IPS-18c (cell line): ENCODE results near the gene ZMIZ1.

Source experiments
- H3K4me3 ChIP-seq: 2 replicates; pipeline ENCODE4 v1.7.0; 2013; ENCODE audit warnings: low read depth, mild to moderate bottlenecking, low read length, moderate library complexity; ENCODE audit not compliant: insufficient read depth
- H3K9me3 ChIP-seq: one replicate; pipeline ENCODE4 v1.6.1; 2013; ENCODE audit warnings: mild to moderate bottlenecking, low read length, moderate library complexity; ENCODE audit not compliant: control insufficient read depth, insufficient read depth

ZMIZ1 gene

DNA sequence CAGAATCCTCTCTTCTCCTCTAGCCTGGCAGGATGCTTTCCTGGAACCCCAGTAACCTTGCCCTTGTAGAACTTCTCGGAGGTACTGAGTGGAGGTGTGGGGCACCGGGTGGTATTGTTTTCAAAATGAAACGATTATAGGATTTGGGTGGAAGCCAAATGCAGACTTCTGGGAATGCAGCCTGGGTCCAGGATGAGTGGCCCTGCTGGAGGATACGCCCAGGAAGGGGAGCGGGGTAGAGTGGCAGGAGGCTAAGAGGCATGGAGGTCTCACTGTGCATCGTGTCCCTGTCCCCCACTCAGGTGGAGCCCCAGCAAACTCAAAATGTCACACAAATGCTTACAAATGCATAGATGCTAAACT lies 169.4 kb downstream of the ZMIZ1 start:
- H3K4me3 ChIP-seq: no peak overlapping the region
- no peaks in the 10 kb centered on the region for H3K9me3 ChIP-seq

GRCh38 chr10:79238606-79239005 lies 169.8 kb downstream of the ZMIZ1 start:
- Histone ChIP-seq H3K4me3 (no peak overlapping the region), H3K9me3 (no peaks in the 10 kb centered on the region)

GRCh38 chr10:79239275-79239779 lies 170.6 kb downstream of the ZMIZ1 start:
- no peak overlapping the region for H3K4me3 ChIP-seq
- H3K9me3 ChIP-seq: no peaks in the 10 kb centered on the region

GRCh38 chr10:79239924-79240581 lies 171.3 kb downstream of the ZMIZ1 start:
- Histone ChIP-seq H3K9me3 (no peaks in the 10 kb centered on the region), H3K4me3 (no peak overlapping the region)

- peak overlapping the region; percentile 61; the same call in 1 of the 2 replicates for H3K4me3 ChIP-seq
- no peaks in the 10 kb centered on the region for H3K9me3 ChIP-seq
Measured at GRCh38 chr10:79241629-79241989, 172.8 kb downstream of the ZMIZ1 start.

- peak overlapping the region; percentile 61 for H3K4me3 ChIP-seq
Measured at GRCh38 chr10:79241990-79242619, 173.3 kb downstream of the ZMIZ1 start.

GRCh38 chr10:79242620-79243152 lies 173.9 kb downstream of the ZMIZ1 start:
- no peaks in the 10 kb centered on the region for H3K9me3 ChIP-seq
- H3K4me3 ChIP-seq: peak overlapping the region; percentile 61

More at GRCh38 chr10:79241990-79242619, 173.3 kb downstream of the ZMIZ1 start:
- H3K9me3 ChIP-seq: no peaks in the 10 kb centered on the region

DNA sequence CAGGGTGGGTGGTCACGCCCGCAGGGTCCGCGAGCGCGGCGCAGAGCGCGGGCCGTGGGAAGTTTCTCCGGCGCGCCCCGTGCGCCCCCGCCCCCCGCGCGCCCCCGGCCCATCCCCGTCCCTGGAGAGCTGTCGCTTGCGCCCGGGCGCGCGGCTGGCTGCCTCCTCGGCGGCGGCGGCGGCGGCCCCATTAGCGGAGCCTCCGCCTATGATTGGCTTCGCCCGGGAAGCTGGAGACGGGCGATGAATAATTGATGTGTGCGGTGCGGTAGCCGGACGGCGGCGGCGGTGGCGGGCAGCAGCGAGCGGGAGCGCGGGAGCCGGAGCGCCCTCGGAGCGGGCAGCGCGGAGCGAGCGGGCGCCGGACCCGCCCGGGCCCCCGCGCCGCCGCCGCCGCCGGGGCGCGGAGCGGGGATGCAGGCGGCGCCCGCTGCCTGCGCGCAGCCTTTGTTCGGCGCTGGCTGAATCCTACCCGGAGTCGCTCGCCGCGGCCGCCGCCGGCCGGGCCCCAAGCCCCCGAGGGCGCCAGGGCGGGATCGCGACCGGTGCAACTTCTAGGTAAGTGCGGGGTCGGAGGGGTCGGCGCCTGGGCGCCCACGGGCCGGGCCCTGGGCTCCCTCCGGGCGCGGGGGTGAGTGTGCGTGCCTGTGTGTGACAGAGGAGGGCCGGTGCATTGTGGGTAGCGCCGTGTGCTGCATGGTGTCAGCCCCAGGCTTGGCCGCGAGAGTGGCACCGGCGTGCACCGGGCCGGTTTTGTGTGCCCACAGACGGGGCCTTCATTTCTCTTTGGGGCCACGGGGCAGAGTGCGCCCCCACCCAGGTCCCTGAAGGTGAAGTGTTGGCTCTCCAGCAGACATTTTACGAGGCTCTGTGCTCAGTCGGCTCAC lies 174.7 kb downstream of the ZMIZ1 start:
- H3K4me3 ChIP-seq: peak overlapping the region; percentile 61
- H3K9me3 ChIP-seq: no peaks in the 10 kb centered on the region

GRCh38 chr10:79244068-79244442 lies 175.3 kb downstream of the ZMIZ1 start:
- H3K4me3 ChIP-seq: peak overlapping the region; percentile 47
- no peaks in the 10 kb centered on the region for H3K9me3 ChIP-seq

- no peak overlapping the region for H3K4me3 ChIP-seq
- H3K9me3 ChIP-seq: no peaks in the 10 kb centered on the region
Measured at GRCh38 chr10:79244841-79245504, 176.2 kb downstream of the ZMIZ1 start.

GRCh38 chr10:79245539-79246208 lies 176.9 kb downstream of the ZMIZ1 start:
- Histone ChIP-seq H3K4me3 (no peak overlapping the region), H3K9me3 (no peaks in the 10 kb centered on the region)

DNA sequence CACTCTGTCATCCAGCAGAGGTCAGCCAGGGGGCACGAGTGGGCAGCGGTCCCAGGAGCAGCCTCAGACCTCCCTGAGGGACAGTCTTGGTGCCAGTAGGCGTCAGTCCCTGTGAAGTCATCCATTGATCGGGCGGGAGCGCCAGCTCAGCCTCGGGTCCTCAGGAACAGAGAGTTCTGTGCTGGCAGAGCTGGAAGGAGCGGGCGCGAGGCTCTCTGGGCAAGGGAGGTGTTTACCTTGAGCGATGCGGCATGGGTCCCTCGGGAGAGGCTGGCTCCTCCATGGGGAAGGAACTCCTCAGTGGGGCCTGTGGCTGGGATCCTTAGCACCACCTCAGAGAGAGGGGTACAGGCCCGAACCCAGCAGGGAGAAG lies 177.4 kb downstream of the ZMIZ1 start:
- Histone ChIP-seq H3K9me3 (no peaks in the 10 kb centered on the region), H3K4me3 (no peak overlapping the region)

- no peaks in the 10 kb centered on the region for H3K9me3 ChIP-seq
- no peak overlapping the region for H3K4me3 ChIP-seq
Measured at GRCh38 chr10:79246606-79247275, 178.0 kb downstream of the ZMIZ1 start.

DNA sequence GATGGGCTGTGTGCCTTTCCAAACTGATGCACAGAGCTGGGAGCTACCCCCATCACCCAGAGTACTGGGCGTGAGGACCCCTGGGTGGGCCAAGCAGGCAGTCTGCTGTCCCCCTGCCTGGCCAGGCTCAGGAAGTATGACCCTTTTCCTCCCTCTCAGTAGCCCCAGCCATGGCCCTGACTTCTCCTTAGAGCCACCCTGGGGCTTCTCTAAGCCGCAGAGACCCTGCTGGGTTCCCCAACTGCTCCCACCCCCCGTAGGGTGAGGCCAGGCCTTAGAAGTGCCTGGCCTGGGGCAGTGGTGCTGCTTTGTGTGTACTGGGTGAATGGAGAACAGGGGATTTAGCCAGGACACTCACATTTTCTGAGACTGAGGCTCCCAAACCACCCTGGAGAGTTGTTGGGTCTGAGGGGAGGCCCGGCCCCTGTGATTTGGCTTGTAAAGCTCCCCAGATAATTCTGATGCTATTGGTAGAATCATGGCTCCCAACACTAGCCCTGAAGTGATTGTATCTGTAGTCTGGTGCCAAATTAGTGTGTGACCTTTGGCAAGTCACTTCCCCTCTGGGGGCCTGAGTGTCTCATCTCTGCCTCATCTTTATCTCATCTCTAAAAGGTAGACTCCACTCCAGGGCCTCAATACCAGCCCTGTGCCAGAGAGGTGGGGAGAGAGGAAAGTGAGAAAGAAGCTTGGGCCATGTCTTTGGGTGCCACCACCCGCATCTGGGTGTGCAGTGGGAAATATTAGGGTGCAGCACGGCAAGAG lies 178.8 kb downstream of the ZMIZ1 start:
- no peaks in the 10 kb centered on the region for H3K9me3 ChIP-seq
- H3K4me3 ChIP-seq: no peak overlapping the region

DNA sequence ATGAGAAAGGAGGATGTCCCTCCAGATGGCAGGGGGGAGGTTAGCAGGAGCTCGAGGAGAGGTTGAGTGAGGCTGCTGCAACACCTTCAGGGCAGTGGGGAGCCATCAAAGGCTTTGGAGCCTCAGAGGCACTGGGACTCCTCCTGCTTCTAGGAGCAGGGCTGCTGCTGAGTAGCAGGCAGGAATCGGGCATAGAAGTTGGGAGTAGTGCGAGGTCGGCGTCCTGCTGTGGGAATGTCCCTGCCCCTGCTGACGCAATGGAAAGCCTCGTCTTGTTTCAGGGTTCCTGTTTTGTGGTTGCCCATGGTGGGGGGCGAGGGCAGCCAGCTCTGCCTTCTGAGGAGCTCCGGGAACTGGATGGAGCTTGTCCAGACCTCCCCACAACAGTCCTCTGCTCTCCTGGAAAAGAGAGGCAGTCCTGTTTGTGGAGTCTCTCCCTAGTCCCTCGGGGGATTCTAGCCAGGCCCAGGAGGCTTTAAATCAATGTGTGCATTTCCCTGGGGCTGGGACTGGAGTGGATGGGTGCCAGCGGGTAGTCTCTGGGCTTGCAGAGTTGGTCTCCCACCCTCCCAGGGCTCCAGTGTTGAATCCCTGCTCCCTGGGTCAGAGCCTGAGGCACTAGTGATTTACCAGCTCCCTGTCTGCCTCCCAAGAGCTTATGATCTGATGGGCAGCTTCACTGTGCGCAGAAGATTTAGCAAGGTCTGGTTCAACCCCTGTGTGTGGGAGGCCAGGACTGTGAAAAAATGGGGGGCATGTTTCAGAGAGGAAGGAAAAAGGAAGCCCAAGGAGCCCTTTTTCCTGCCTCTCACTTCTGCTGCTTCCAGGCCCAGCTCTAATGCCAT lies 179.8 kb downstream of the ZMIZ1 start:
- Histone ChIP-seq H3K4me3 (no peak overlapping the region), H3K9me3 (no peaks in the 10 kb centered on the region)
